Renal pelvis (tissue), 4 donors: ENCODE results near the gene ST6GALNAC1. TPM values are rescaled to one million over a fixed set of nuclear protein-coding genes. Genes with fewer than 3 reads are reported as not detected.
A peak's percentile ranks its signal among the peaks of the same experiment; 100 is the strongest.
"Not testable (repeated sequence)": the region's sequence is repeated elsewhere in the genome, so short reads cannot be mapped to it uniquely, and the experiment has no call there.

ENCODE experiments used
- DNase-seq: peaks from one replicate; pipeline ENCODE4 v3.0.0-alpha.2; 2013
- polyA plus RNA-seq, 3 donors: library from polyadenylated mRNA; unstranded; fragments of 120-200 nt; gene quantifications; one replicate each; pipeline ENCODE4 v1.2.1, GENCODE V29; 2013; ENCODE audit not compliant: insufficient read length in 3 of 3

Gene ST6GALNAC1
- polyA plus RNA-seq, 3 donors = 0.23 to 0.99 (median 0.90) TPM

DNA sequence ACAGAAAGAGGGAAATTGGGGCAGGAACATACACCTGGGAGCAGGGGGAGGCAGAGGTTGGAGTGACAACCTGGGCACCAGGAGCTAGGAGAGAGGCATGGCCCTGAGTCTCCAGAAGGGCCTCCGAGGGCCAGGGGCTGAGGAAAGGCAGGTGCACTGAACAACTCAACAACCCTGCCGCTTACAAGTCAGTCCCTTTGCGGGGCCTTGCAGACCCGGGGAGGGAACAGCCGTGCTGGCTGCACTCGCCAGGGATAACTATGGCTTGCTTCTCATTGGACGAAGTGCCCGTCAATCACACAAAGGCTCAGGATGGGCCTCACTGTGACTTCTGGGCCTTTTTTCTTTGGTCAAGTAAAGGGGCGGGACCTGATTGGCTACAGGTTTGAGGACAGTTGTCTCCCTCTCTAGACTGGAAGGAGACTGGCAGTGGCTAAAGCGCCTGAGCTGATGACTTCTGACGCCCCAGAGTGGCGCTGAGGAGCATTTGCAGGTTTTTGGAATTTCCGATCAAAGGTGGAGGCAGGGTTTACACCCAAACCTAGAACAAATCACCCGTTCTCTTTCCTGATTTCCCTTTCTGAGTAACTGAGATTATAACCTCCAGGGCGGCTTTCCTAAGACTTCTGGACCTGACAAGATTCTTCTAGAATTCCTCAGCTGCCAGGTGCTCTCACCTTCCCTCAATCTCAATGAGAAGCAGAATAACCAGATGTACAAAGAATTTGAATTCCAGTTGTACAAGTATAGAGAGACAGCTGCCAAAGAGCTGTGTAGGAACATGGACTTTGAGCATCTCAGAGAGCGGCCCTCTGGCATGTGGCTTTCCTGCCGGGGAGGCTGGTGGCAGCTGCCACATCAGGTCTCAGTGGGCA is 30.3 kb downstream of the ST6GALNAC1 start:
- DNase-seq = no peak

GRCh38 chr17:76612465-76612864 is 31.1 kb downstream of the ST6GALNAC1 start:
- no peak for DNase-seq

- DNase-seq = no peak
These were observed 31.8 kb downstream of the ST6GALNAC1 start for GRCh38 chr17:76611758-76612157.

- DNase-seq = not testable (repeated sequence)
These were observed 32.3 kb downstream of the ST6GALNAC1 start for GRCh38 chr17:76611080-76611749.

- DNase-seq = not testable (repeated sequence)
These were observed 36.9 kb downstream of the ST6GALNAC1 start for GRCh38 chr17:76606685-76607084.

DNA sequence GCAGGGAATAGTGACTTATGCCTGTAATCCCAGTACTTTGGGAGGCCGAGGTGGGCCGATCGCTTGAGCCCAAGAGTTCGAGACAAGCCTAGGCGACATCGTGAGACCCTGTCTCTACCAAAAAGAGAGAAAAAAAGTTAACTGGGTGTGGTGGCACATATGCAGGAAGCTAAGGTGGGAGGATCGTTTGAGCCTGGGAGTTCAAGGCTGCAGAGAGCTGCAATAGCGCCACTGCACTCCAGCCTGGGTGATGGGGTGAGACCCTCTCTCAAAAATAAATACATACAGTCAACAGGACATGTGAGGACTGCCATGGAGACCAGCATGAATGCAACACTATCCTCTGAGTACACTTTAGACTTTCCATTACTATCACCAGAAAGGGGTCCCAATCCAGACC is 42.5 kb downstream of the ST6GALNAC1 start:
- no peak for DNase-seq

- no peak for DNase-seq
These were observed 43.7 kb downstream of the ST6GALNAC1 start for GRCh38 chr17:76599694-76600460.

GRCh38 chr17:76598004-76598439 is 45.5 kb downstream of the ST6GALNAC1 start:
- DNase-seq = no peak

- no peak for DNase-seq
These were observed 46.2 kb downstream of the ST6GALNAC1 start for GRCh38 chr17:76597156-76598003.

DNA sequence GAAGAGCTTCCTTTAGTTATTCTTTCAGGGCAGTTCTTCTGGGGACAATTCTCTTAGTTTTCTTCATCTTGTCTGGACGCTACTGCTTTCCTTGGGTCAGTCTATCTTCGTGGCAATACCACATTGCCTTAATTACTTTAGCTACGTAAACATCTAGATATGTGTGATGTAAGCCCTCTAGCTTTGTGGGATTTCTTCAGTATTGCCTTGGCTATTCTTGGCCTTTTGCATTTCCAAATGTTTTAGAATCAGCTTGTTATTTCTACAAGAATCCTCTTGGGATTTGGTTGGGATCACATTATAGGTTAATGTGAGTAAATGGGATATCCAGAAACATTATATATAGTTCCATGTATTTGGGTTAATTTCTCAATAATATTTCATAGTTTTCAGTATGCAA is 48.9 kb downstream of the ST6GALNAC1 start:
- DNase-seq = no peak

DNA sequence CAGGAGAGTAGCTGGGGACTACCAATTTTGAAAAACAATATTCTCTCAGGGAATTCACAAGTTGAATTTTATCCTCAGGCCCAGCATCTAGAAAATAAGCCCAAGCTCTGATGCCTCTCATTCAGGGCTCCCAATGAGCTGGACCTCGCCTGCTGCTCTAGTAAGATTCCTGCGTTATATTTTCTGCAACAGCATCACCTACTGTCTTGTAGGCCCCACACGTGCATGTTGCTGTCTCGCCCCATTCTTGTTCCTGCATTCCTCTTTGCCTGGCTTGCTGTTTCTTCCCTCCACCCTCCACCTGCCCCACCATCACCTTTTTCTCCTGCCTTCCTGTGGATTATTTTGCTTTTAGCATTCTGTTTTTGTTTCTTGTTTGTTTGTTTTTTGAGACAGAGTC is 49.6 kb downstream of the ST6GALNAC1 start:
- DNase-seq = no peak

- no peak for DNase-seq
These were observed 50.2 kb downstream of the ST6GALNAC1 start for GRCh38 chr17:76593384-76593826.

- no peak for DNase-seq
These were observed 55.4 kb downstream of the ST6GALNAC1 start for GRCh38 chr17:76588182-76588581.

GRCh38 chr17:76586741-76587487 is 56.6 kb downstream of the ST6GALNAC1 start:
- DNase-seq = no peak

DNA sequence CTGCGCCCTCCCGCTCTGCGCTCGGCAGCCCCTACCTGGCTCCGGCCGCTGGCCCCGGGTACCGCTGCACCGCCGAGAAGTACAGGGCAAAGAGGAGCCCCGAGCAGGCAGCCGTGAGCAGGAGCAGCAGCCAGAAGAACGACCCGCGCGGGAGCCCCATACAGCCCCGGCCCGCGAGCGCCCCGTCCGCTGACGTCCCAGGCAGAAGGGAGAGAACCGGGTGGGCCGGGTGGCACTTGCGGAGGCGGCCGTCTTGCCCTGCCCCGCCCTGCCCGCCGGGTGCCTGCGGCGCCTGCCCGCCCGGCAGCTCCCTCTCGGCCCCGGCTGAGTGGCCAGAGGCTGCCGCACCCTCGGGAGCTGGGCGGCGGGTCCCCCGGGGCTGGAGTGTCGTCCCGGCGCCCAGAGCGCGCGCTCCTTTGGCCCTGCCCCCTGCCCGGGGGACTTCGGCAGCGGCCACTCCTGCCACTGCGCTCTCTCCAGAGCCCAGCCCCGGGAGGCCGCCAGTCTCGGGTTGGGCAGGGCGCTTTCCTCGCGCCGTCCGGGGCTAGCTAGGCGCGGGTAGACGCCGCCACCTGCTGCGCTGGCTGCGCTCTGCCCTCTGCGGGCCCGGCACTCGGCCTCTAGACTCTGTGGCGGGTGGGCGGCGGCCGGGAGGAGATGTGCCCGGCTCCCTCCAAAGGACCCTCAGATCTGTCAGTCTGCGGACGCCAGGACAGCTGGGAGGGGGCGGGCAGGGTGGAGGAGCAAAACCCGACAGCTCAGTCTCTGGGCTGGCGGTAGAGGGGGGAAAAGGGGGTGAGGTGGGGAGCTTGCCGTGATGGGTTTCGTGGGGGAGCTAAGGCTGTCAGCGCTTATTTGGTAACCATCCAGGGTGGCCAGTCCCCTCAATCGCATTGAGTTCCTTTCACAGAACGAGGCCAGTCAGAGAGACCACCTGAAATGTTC is 57.6 kb downstream of the ST6GALNAC1 start, which contains the start of gene ST6GALNAC2:
Gene ST6GALNAC2, minus strand, starts transcription at position 212 of the 945 bp plus-strand sequence. Its CDS starts 52 bp downstream, at position 160.
- DNase-seq = peak; percentile 65

DNA sequence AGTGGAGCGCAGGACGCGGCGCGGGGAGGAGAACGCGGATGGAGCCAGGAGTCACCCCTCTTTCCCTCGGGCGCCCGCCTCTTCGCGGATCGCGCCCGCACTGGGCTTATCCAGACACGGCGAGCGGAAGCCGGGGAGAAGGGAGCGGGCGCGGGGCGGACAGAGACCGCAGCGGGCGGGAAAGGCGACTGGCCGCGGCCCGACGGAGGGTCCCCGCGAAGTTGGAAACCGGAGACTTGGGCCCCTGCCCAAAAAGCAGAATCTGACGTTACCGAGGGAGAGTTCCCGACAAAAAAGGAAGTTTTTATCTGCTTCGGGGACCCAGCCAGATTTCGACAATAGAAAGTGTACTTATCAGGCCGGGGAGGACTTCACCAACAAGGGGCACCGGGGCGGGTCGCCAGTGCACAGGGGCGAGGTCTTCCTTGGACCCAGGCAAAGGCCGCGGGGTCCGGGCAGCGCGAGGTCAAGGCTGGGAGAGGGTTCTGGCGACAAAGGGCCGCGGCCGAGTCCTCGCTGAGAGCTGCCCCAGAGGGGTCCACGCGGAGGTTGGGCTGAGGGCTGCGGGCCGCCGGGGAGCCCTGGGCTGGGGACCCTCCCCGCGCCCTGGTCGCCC is 58.4 kb downstream of the ST6GALNAC1 start:
- no peak for DNase-seq

DNA sequence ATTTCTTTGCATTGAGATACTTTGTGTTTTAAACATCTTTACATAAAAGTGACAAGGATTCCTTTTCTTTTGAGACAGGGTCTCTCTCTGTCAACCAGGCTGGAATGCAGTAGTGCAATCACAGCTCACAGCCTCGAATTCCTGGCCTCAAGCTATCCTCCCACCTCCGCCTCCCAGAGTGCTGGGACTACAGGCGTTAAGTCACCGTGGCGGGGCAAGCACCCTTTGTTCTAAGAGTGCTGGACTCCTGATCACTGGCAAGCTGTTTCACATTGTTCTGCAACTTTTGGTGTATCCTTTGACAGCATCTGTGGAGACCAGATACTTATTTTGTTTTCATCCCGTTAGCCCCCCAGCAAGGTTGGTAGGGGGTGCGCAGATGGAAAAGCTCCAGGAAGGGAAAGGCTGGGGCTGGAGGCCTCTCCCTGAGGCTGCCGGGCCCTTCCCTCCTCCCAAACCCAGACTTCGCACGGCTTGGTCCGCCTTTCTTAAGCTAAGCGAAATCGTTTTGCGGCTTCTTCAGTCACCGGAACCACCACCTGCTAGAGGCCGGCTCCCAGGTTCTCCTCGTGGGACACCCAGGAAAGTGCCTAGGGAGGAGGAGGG is 59.0 kb downstream of the ST6GALNAC1 start:
- no peak for DNase-seq

GRCh38 chr17:76582660-76583059 is 60.9 kb downstream of the ST6GALNAC1 start:
- no peak for DNase-seq
